Ovary (tissue), 9 donors: ENCODE data around the gene OCA2. TPM values are rescaled to one million over a fixed set of nuclear protein-coding genes. Genes with fewer than 3 reads are reported as not detected.

ENCODE experiments used
- DNase-seq, 5 donors: peaks; one replicate each; pipeline ENCODE4 v3.0.0-alpha.2; 2019 to 2020
- H3K27ac ChIP-seq, 2 donors: fragments of 200-600 bp; one replicate each; pipeline versions ENCODE4 v1.5.1 to v1.8.0; 2019 to 2022
- H3K27me3 ChIP-seq: fragments of 200-600 bp; one replicate; pipeline ENCODE4 v1.8.0; 2022
- H3K36me3 ChIP-seq: fragments of 200-600 bp; sonication (generic); one replicate; pipeline ENCODE4 v1.5.1; 2019
- H3K4me1 ChIP-seq: one replicate; pipeline ENCODE4 v1.8.1; 2013; ENCODE audit warnings: mild to moderate bottlenecking, moderate library complexity; ENCODE audit not compliant: insufficient read depth
- H3K4me3 ChIP-seq: fragments of 200-600 bp; sonication (generic); one replicate; pipeline ENCODE4 v1.5.1; 2017
- H3K9me3 ChIP-seq, 2 donors: fragments of 200-600 bp in 1 of 2; sonication (generic) in 1 of 2; one replicate each; pipeline versions ENCODE4 v1.5.1 to v1.8.1; 2013 to 2019; ENCODE audit warnings: mild to moderate bottlenecking in 1 of 2, moderate library complexity in 1 of 2
- EP300 ChIP-seq: sonication (generic); formaldehyde crosslinking; IDR thresholded peaks from one replicate; pipeline ENCODE4 v1.6.1; 2017; ENCODE audit warnings: antibody characterized with exemption
- POLR2A ChIP-seq: fragments of 450-650 bp; IDR thresholded peaks from one replicate; pipeline ENCODE4 v1.6.1; 2017; ENCODE audit warnings: antibody characterized with exemption, mild to moderate bottlenecking, moderate library complexity
- WGBS, 3 donors: extraction: QIAGEN DNeasy Blood & Tissue Kit in 1 of 3; methylation state at CpG; one replicate each; pipeline versions ENCODE4 v1.1.5 to v1.1.7; 2013 to 2017; 5-methylcytosine and 5-hydroxymethylcytosine counted together
- intact Hi-C, 4 donors: fragments of 100-400 bp; cut with DNase I; formaldehyde crosslinking; loops; one replicate each; pipeline versions ENCODE4 v1.11.0 to v1.15.1; 2022 to 2023
- polyA plus RNA-seq, 2 donors: library from polyadenylated mRNA; stranded (reverse); fragments of 200-250 nt in 1 of 2; fragments of 350-450 nt in 1 of 2; fragmentation: Illumina TruSeq in 1 of 2; extraction: RNeasy Lipid Tissue Mini Kit (QIAGEN cat#74804) in 1 of 2; gene quantifications; one replicate each; pipeline ENCODE4 v1.2.3, GENCODE V29; 2013 to 2014
- total RNA-seq, 7 donors: library from RNA; depleted of rRNA in 2 of 7; stranded (reverse); fragments of >200 nt in 2 of 7; fragmentation: NEBNext Ultra II Directional in 3 of 7; extraction: Animal tissue kit (Norgen Biotek cat#: 25700) in 3 of 7; gene quantifications; one replicate each; pipeline versions ENCODE4 v1.1.0 to v1.2.4, GENCODE V29; 2016 to 2023
- TF ChIP-seq, protein P1 (sequence below), 3 donors: fragments of 450-650 bp in 2 of 3; fragments of 200-600 bp in 1 of 3; IDR thresholded peaks; one replicate each; pipeline versions ENCODE4 v1.5.1 to v1.8.0; 2016 to 2022; ENCODE audit warnings: antibody characterized with exemption in 3 of 3, mild to moderate bottlenecking in 1 of 3
- donor health status: DM: no; HTN: no; CAD: no; lungs with moderate emphysema.
- donor health status: DM: no; HTN: no; CAD: no.
- donor health status: Bipolar disorder and iron deficiency.
- donor health status: DM: yes; HTN: yes; CAD: no.
- donor health status: DM: no; HTN: no; CAD: no.
- donor health status: DM: yes; HTN: yes; CAD: no.

The OCA2 gene
- total and polyA plus RNA-seq, 9 donors = 0.31 to 3.5 (median 0.68) TPM; not detected in 1

DNA sequence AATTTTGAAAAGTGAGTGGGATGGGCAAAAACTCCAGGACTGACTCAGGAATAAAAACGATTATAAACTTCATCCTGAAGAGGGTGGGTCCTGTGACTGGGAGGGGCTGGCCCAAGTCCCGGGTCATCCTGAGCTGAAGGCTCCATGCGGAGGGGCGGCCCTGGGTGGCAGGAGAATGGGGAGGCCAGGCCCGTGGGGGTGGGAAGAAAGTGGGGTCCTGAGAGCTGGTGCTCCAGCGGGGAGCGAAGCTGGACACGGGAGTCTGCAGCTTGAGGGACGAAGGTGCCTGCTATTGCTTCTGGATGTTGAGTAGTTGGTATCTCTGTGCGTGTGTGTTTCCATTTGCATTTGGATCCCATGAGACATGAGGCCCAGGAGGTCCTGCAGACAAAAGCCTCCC, 4.7 kb upstream of the OCA2 start:
- 80 to 84% (median 81%) methylated on average over 10 of the region's 10 CpGs for WGBS, 3 donors
- Histone ChIP-seq H3K9me3 (no peaks in the 10 kb centered on the region), H3K27me3 (no peaks in the 10 kb centered on the region), H3K4me3 (no peak overlapping the region), H3K4me1 (peaks cover 10% of the 10 kb centered on the region), H3K27ac (no peak overlapping the region), H3K36me3 (no peaks in the 10 kb centered on the region)
- no peak for TF ChIP-seq POLR2A
- TF ChIP-seq, protein P1, sequence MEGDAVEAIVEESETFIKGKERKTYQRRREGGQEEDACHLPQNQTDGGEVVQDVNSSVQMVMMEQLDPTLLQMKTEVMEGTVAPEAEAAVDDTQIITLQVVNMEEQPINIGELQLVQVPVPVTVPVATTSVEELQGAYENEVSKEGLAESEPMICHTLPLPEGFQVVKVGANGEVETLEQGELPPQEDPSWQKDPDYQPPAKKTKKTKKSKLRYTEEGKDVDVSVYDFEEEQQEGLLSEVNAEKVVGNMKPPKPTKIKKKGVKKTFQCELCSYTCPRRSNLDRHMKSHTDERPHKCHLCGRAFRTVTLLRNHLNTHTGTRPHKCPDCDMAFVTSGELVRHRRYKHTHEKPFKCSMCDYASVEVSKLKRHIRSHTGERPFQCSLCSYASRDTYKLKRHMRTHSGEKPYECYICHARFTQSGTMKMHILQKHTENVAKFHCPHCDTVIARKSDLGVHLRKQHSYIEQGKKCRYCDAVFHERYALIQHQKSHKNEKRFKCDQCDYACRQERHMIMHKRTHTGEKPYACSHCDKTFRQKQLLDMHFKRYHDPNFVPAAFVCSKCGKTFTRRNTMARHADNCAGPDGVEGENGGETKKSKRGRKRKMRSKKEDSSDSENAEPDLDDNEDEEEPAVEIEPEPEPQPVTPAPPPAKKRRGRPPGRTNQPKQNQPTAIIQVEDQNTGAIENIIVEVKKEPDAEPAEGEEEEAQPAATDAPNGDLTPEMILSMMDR (IDR thresholded peaks at IDR 0.05) = no peak
- no peak for TF ChIP-seq EP300
- intact Hi-C loops = no loop called here
- DNase-seq = no peak

DNA sequence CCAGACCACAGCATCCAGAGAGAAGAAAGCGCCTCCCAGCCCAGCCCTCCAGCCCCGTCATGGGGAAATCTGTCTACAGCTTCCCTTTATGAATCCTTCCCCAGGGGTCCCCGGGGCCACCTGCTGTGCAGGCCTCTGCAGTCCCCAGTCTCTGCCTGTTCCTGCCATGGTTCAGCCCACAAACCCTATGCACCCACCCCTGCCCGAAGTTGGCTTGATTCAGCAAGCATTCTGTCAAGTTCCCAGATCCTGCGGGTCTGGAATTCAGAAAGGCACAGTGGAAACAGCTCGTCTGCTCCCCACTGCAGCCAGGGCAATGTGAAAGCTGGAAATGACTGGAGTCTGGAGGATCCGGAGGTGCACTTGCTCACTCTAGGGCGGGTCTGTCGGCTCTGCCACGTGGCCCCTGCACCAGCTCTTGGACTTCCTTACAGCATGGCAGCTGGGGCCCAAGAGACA, 2.9 kb upstream of the OCA2 start:
- Histone ChIP-seq H3K27ac (no peak overlapping the region), H3K9me3 (no peaks in the 10 kb centered on the region), H3K36me3 (no peaks in the 10 kb centered on the region), H3K27me3 (no peaks in the 10 kb centered on the region), H3K4me3 (no peak overlapping the region), H3K4me1 (peaks cover 9% of the 10 kb centered on the region)
- no peak for DNase-seq
- WGBS, 3 donors = 85 to 87% (median 87%) methylated on average over 10 of the region's 10 CpGs
- no peak for TF ChIP-seq POLR2A
- no peak for TF ChIP-seq EP300
- TF ChIP-seq, protein P1 (IDR thresholded peaks at IDR 0.05) = no peak
- intact Hi-C loops = no loop called here

DNA sequence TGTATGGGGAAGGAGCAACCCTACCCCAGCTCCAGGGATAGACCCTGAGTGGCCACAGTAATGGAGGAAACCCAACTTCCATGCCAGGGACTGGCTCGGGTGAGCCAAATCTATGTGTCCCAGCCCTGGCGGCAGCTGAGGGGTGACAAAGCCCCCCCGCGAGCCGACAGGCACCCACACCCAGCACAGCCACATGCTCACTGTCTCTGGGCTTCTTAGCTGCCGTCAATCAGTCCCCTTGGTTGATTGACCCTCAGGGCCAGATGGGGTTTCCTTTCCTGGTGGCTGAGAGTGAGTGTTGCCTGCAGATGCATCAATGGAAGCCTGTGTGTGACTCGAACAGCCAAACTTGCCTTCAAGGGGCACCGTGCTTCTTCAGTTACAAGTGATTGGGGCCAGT, 2.1 kb upstream of the OCA2 start:
- WGBS, 3 donors = 78 to 85% (median 81%) methylated on average over 4 to 8 of the region's 8 CpGs
- Histone ChIP-seq H3K36me3 (no peaks in the 10 kb centered on the region), H3K27me3 (no peaks in the 10 kb centered on the region), H3K4me3 (no peak overlapping the region), H3K27ac (no peak overlapping the region), H3K4me1 (peaks cover 10% of the 10 kb centered on the region), H3K9me3 (no peaks in the 10 kb centered on the region)
- no peak for DNase-seq
- intact Hi-C loops = no loop called here
- TF ChIP-seq, protein P1 (IDR thresholded peaks at IDR 0.05) = no peak
- TF ChIP-seq POLR2A (no peak), EP300 (no peak)

DNA sequence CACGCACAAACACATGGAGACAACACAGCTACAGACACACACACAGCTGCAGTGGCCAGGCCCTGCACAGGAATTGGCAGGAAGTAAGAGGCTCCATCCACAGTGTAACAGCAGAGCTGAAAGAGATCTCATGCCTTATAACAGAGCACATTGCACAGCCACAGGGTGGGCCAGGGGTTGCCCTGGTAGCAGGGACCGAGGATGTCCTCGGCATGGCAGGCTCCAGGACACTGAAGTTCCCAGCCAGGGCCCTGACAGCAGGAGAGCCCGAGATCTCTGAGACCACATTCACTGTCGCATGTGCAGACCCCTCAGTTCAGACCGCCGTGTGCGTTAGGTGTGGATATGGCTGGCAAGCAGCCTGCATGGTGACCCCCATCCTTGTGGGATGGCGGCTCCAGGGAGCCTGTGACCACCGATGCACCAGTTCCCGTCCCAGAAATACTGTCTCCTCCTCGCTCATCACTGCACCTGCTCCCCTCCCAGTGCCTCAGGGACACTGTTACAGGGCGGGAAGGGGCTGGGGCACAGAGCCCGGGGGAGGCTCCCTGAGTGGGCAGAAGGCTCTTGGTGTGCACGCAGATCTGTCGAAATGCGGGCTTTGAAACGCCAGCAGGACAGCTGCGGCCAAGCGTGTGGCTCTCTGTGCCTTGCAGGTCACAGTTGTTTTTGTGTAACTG, 1.5 kb upstream of the OCA2 start:
- TF ChIP-seq, protein P1 (IDR thresholded peaks at IDR 0.05) = no peak
- no peak for TF ChIP-seq EP300
- TF ChIP-seq POLR2A = no peak
- Histone ChIP-seq H3K27ac (no peak overlapping the region), H3K27me3 (no peaks in the 10 kb centered on the region), H3K4me1 (peaks cover 14% of the 10 kb centered on the region), H3K4me3 (no peak overlapping the region), H3K36me3 (no peaks in the 10 kb centered on the region), H3K9me3 (no peaks in the 10 kb centered on the region)
- intact Hi-C loops = no loop called here
- 83 to 88% (median 86%) methylated on average over 20 of the region's 20 CpGs for WGBS, 3 donors
- DNase-seq = no peak
